Neural crest cell (in vitro differentiated cells): Measurements from ENCODE around the gene MYL7. TPM values are rescaled to one million over a fixed set of nuclear protein-coding genes. Genes with fewer than 3 reads are reported as not detected.
"Not testable (repeated sequence)": the region's sequence is repeated elsewhere in the genome, so short reads cannot be mapped to it uniquely, and the experiment has no call there.

Experiments
- DNase-seq: peaks from one replicate; pipeline ENCODE4 v3.0.0; 2021; ENCODE audit warnings: low read depth, mixed read lengths, low spot score
- H3K27ac Mint-ChIP-seq: one replicate; pipeline ENCODE4 v1.8.0; 2021; ENCODE audit warnings: mild to moderate bottlenecking, mixed read lengths; ENCODE audit not compliant: unreplicated experiment
- H3K27me3 Mint-ChIP-seq: 2 replicates; pipeline ENCODE4 v1.8.0; 2021; ENCODE audit warnings: low read depth, mild to moderate bottlenecking, mixed read lengths
- H3K36me3 Mint-ChIP-seq: 2 replicates; pipeline ENCODE4 v1.8.0; 2021; ENCODE audit warnings: low read depth, mild to moderate bottlenecking, mixed read lengths
- H3K4me1 Mint-ChIP-seq: 2 replicates; pipeline ENCODE4 v1.8.0; 2021; ENCODE audit warnings: mixed read lengths
- H3K4me3 Mint-ChIP-seq: one replicate; pipeline ENCODE4 v1.8.0; 2021; ENCODE audit warnings: mild to moderate bottlenecking, mixed read lengths
- H3K9me3 Mint-ChIP-seq: 2 replicates; pipeline ENCODE4 v1.8.0; 2021; ENCODE audit warnings: mixed read lengths
- CTCF ChIP-seq: fragments of 200-600 bp; sonication (generic); conservative IDR thresholded peaks from 2 replicates; pipeline ENCODE4 v1.5.0; 2021; ENCODE audit warnings: antibody characterized with exemption, mild to moderate bottlenecking
- total RNA-seq: library from RNA; stranded (reverse); gene quantifications from 2 replicates; pipeline ENCODE4 v1.2.1, GENCODE V29; 2021

Gene MYL7
- total RNA-seq, 1 donor from 2014 or later, result not detected

- Mint-ChIP-seq H3K27ac (peak overlapping the region; percentile 22), H3K9me3 (peaks cover 11% of the 10 kb centered on the region), H3K4me3 (no peak overlapping the region), H3K36me3 (peaks cover 6% of the 10 kb centered on the region), H3K4me1 (no peaks in the 10 kb centered on the region), H3K27me3 (no peaks in the 10 kb centered on the region)
- no peak for DNase-seq
- TF ChIP-seq CTCF, result peak; percentile 37
Observed at GRCh38 chr7:44131173-44132029, 9.7 kb downstream of the MYL7 start.

- TF ChIP-seq CTCF, result no peak
- H3K4me3 Mint-ChIP-seq, result no peak overlapping the region
- no peaks in the 10 kb centered on the region for H3K27me3 Mint-ChIP-seq
- peaks cover 11% of the 10 kb centered on the region for H3K9me3 Mint-ChIP-seq
- H3K36me3 Mint-ChIP-seq, result peaks cover 6% of the 10 kb centered on the region
- DNase-seq, result no peak
- peak overlapping the region; percentile 45 for H3K27ac Mint-ChIP-seq
- H3K4me1 Mint-ChIP-seq, result peaks cover 11% of the 10 kb centered on the region
Observed at GRCh38 chr7:44128721-44129582, 12.2 kb downstream of the MYL7 start.

- TF ChIP-seq CTCF, result no peak
- Mint-ChIP-seq H3K27ac (no peak overlapping the region), H3K36me3 (peaks cover 6% of the 10 kb centered on the region), H3K9me3 (peaks cover 11% of the 10 kb centered on the region), H3K4me1 (peaks cover 20% of the 10 kb centered on the region), H3K4me3 (no peak overlapping the region), H3K27me3 (no peaks in the 10 kb centered on the region)
- DNase-seq, result no peak
Observed at GRCh38 chr7:44127161-44127560, 14.0 kb downstream of the MYL7 start.

- DNase-seq, H3K27ac Mint-ChIP-seq, H3K36me3 Mint-ChIP-seq, H3K27me3 Mint-ChIP-seq: not testable (repeated sequence)
- Mint-ChIP-seq H3K9me3 (peaks cover 11% of the 10 kb centered on the region), H3K4me3 (peak overlapping the region; percentile 48), H3K4me1 (peaks cover 21% of the 10 kb centered on the region)
Observed at GRCh38 chr7:44126574-44126973, 14.6 kb downstream of the MYL7 start.

- TF ChIP-seq CTCF, result no peak
- Mint-ChIP-seq H3K36me3 (peaks cover 6% of the 10 kb centered on the region), H3K27ac (no peak overlapping the region), H3K27me3 (no peaks in the 10 kb centered on the region), H3K4me3 (peak overlapping the region; percentile 72), H3K4me1 (peaks cover 35% of the 10 kb centered on the region), H3K9me3 (peaks cover 11% of the 10 kb centered on the region)
- DNase-seq, result no peak
Observed at GRCh38 chr7:44124822-44125202, 16.3 kb downstream of the MYL7 start.
